IMR-90 (cell line): ENCODE measurements around the gene SMU1. TPM values are rescaled to one million over a fixed set of nuclear protein-coding genes. Genes with fewer than 3 reads are reported as not detected.

Experiments used
- ATAC-seq: fragments of 200-7000 bp; cut with Tn5 transposase; 2 replicates; pipeline ENCODE4 v1.9.1; 2020; ENCODE audit warnings: low read depth, mild to moderate bottlenecking, moderate library complexity
- BruUV-seq: library from RNA; stranded (reverse); fragments of 400-500 nt; replicated peaks from 2 replicates; lab custom pipeline; 2021; lab: Mats Ljungman, UMichigan
- CTCF ChIA-PET: fragments of 300-600 bp; formaldehyde crosslinking; extraction: SDS; loops from one replicate; lab custom pipeline; 2021; ENCODE audit warnings: antibody characterized with exemption; lab: Yijun Ruan, JAX
- POLR2A ChIA-PET: fragments of 300-600 bp; sonication (Branson Sonifier 250); formaldehyde crosslinking; loops from one replicate; lab custom pipeline; 2022; ENCODE audit warnings: antibody characterized with exemption; ENCODE audit not compliant: unreplicated experiment; lab: Charles Lee
- DNase-seq: peaks from one replicate; pipeline ENCODE4 v3.0.0; 2013
- H2AFZ ChIP-seq: replicated peaks from 2 replicates; pipeline ENCODE3; 2013; ENCODE audit warnings: low read length, mild to moderate bottlenecking; ENCODE audit not compliant: poor library complexity
- H2AK5ac ChIP-seq: 2 replicates; pipeline ENCODE4 v1.6.1; 2013; ENCODE audit warnings: low read depth, low read length, inconsistent platforms
- H2AK9ac ChIP-seq: replicated peaks from 2 replicates; pipeline ENCODE3; 2013; ENCODE audit warnings: mild to moderate bottlenecking, low read depth, low read length, moderate library complexity; ENCODE audit not compliant: poor library complexity
- H2BK120ac ChIP-seq: 2 replicates; pipeline ENCODE4 v1.6.1; 2013; ENCODE audit warnings: low read depth, low read length, inconsistent platforms
- H2BK15ac ChIP-seq: 3 replicates; pipeline ENCODE4 v1.6.1; 2013; ENCODE audit warnings: low read depth, low read length, inconsistent platforms
- H2BK20ac ChIP-seq: 2 replicates; pipeline ENCODE4 v1.6.1; 2013; ENCODE audit warnings: low read depth, mild to moderate bottlenecking, inconsistent platforms, low read length, moderate library complexity
- H2BK5ac ChIP-seq: 2 replicates; pipeline ENCODE4 v1.6.1; 2013; ENCODE audit warnings: mild to moderate bottlenecking, low read depth, low read length, inconsistent platforms; ENCODE audit not compliant: poor library complexity, severe bottlenecking
- H3K14ac ChIP-seq: replicated peaks from 2 replicates; pipeline ENCODE4 v1.6.1; 2013; ENCODE audit warnings: low read depth, low read length, inconsistent platforms
- H3K18ac ChIP-seq: 2 replicates; pipeline ENCODE4 v1.6.1; 2013; ENCODE audit warnings: low read depth, low read length, control low read depth
- H3K23ac ChIP-seq: 2 replicates; pipeline ENCODE4 v1.6.1; 2013; ENCODE audit warnings: low read depth, low read length, inconsistent platforms
- H3K27ac ChIP-seq: 2 replicates; pipeline ENCODE4 v1.5.1; 2013; ENCODE audit warnings: mild to moderate bottlenecking, control low read depth, low read length; ENCODE audit not compliant: insufficient read depth
- H3K27me3 ChIP-seq: 2 replicates; pipeline ENCODE4 v1.6.1; 2013; ENCODE audit warnings: low read length; ENCODE audit not compliant: control insufficient read depth, insufficient read depth
- H3K36me3 ChIP-seq: 2 replicates; pipeline ENCODE4 v1.6.1; 2013; ENCODE audit warnings: low read length, mixed read lengths; ENCODE audit not compliant: control insufficient read depth, insufficient read depth
- H3K4ac ChIP-seq: 2 replicates; pipeline ENCODE4 v1.6.1; 2013; ENCODE audit warnings: low read depth, low read length, inconsistent platforms
- H3K4me1 ChIP-seq: 2 replicates; pipeline ENCODE4 v1.6.1; 2013; ENCODE audit warnings: low read length, mixed read lengths; ENCODE audit not compliant: control insufficient read depth, insufficient read depth
- H3K4me2 ChIP-seq: 2 replicates; pipeline ENCODE4 v1.6.1; 2013; ENCODE audit warnings: low read depth, mild to moderate bottlenecking, control low read depth, low read length, moderate library complexity
- H3K4me3 ChIP-seq: 2 replicates; pipeline ENCODE4 v1.5.1; 2013; ENCODE audit warnings: low read depth, mild to moderate bottlenecking, control low read depth, low read length, moderate library complexity; ENCODE audit not compliant: insufficient read depth
- H3K56ac ChIP-seq: 2 replicates; pipeline ENCODE4 v1.6.1; 2013; ENCODE audit warnings: low read length, inconsistent platforms; ENCODE audit not compliant: insufficient read depth; ENCODE audit errors: extremely low read depth
- H3K79me1 ChIP-seq, 2 experiments: 2 replicates each; pipeline ENCODE4 v1.6.1; 2013; ENCODE audit warnings: low read length in 2 of 2, inconsistent platforms in 1 of 2, low read depth in 1 of 2
- H3K9ac ChIP-seq: 2 replicates; pipeline ENCODE4 v1.6.1; 2013; ENCODE audit warnings: low read depth, low read length, control low read depth
- H3K9me1 ChIP-seq: 2 replicates; pipeline ENCODE4 v1.6.1; 2013; ENCODE audit warnings: low read length, inconsistent platforms; ENCODE audit not compliant: insufficient read depth
- H3K9me3 ChIP-seq: 2 replicates; pipeline ENCODE4 v1.6.1; 2013; ENCODE audit warnings: low read length; ENCODE audit not compliant: control insufficient read depth, insufficient read depth
- H4K20me1 ChIP-seq: 2 replicates; pipeline ENCODE4 v1.6.1; 2013; ENCODE audit warnings: low read length, inconsistent platforms; ENCODE audit not compliant: insufficient read depth
- H4K5ac ChIP-seq: 2 replicates; pipeline ENCODE4 v1.6.1; 2013; ENCODE audit warnings: mild to moderate bottlenecking, low read depth, low read length, control low read depth
- H4K8ac ChIP-seq, 2 experiments: 2 replicates each; pipeline ENCODE4 v1.6.1; 2013; ENCODE audit warnings: low read depth in 2 of 2, low read length in 2 of 2, control low read depth in 1 of 2, inconsistent platforms in 1 of 2
- H4K91ac ChIP-seq: 2 replicates; pipeline ENCODE4 v1.6.1; 2013; ENCODE audit warnings: low read depth, low read length, inconsistent platforms; ENCODE audit not compliant: insufficient read depth
- NFE2L2 ChIP-seq: fragments of 150-350 bp; IDR thresholded peaks from 2 replicates; pipeline ENCODE4 v1.6.1; 2016; ENCODE audit warnings: low read depth, mild to moderate bottlenecking, low read length
- WGBS, 2 experiments: methylation state at CpG; one replicate each; pipeline versions ENCODE4 v1.1.5 to v1.1.7; 2013; ENCODE audit warnings: missing lambda C conversion rate in 2 of 2; ENCODE audit not compliant: insufficient read length in 1 of 2; ENCODE audit errors: extremely low coverage in 2 of 2; 5-methylcytosine and 5-hydroxymethylcytosine counted together
- dilution Hi-C: fragments of 300-500 bp; cut with HindIII; formaldehyde crosslinking; loops from one replicate; pipeline ENCODE4 v1.14.3; 2018; ENCODE audit warnings: low sequenced_read_pairs; ENCODE audit not compliant: unreplicated experiment
- in situ Hi-C: fragments of 300-500 bp; cut with MboI; formaldehyde crosslinking; loops from 3 replicates; pipeline ENCODE4 v1.14.3; 2019; ENCODE audit warnings: low sequenced_read_pairs, inconsistent platforms, mixed read lengths
- intact Hi-C: fragments of 100-400 bp; cut with micrococcal nuclease; formaldehyde crosslinking; loops from 2 replicates; pipeline ENCODE4 v1.10.0; 2022
- polyA plus RNA-seq, 3 experiments: library from polyadenylated mRNA; depleted of rRNA; stranded (reverse); fragments of >200 nt; gene quantifications; 2 replicates each; pipeline ENCODE4 v1.2.3, GENCODE V29; 2012; ENCODE audit warnings: low replicate concordance in 1 of 3
- total RNA-seq: library from RNA; depleted of rRNA; stranded (reverse); fragments of >200 nt; gene quantifications from 2 replicates; pipeline ENCODE4 v1.2.3, GENCODE V29; 2012

Gene SMU1
- total and polyA plus RNA-seq, 2 of the 4 experiments (the other 2 are of a cell fraction), result 11.1 to 36.0 TPM

GRCh38 chr9:33104401-33104800 lies 27.9 kb upstream of the SMU1 start:
- BruUV-seq, result no TSS peak
- dilution Hi-C loops (no loop called here), in situ Hi-C loops (no loop called here), intact Hi-C loops (no loop called here)
- no peak overlapping the region for H2AK9ac ChIP-seq
- H3K18ac ChIP-seq, result no peak overlapping the region
- H2BK20ac ChIP-seq, result no peak overlapping the region
- no peak for TF ChIP-seq NFE2L2
- no peak overlapping the region for H2AFZ ChIP-seq
- no peak overlapping the region for H4K91ac ChIP-seq
- no peak overlapping the region for H2BK120ac ChIP-seq
- no peak overlapping the region; the same call in 1 of the 2 replicates for H2AK5ac ChIP-seq
- no peak overlapping the region for H3K4me3 ChIP-seq
- no peak overlapping the region for H4K8ac ChIP-seq
- H3K9me3 ChIP-seq, result no peaks in the 10 kb centered on the region
- no peak overlapping the region for H3K4me2 ChIP-seq
- H2BK5ac ChIP-seq, result no peak overlapping the region
- H3K27me3 ChIP-seq, result no peaks in the 10 kb centered on the region
- H3K27ac ChIP-seq, result no peak overlapping the region
- H3K9me1 ChIP-seq, result peaks cover 29% of the 10 kb centered on the region
- ATAC-seq (no peak), DNase-seq (no peak)
- H3K36me3 ChIP-seq, result no peaks in the 10 kb centered on the region
- H3K4ac ChIP-seq, result no peak overlapping the region; the same call in 1 of the 2 replicates
- H3K56ac ChIP-seq, result no peak overlapping the region
- CTCF ChIA-PET, result no interaction called here
- H3K23ac ChIP-seq, result no peak overlapping the region
- H3K79me1 ChIP-seq, result peaks cover 0 to 12% of the 10 kb centered on the region in 2 experiments; a peak in 1 of 4 replicates
- 89% methylated on average over 5 of the region's 7 CpGs; no CpG with 5 or more reads in 1 of the 2 experiments for WGBS, 2 experiments
- H4K5ac ChIP-seq, result no peak overlapping the region
- H2BK15ac ChIP-seq, result no peak overlapping the region
- POLR2A ChIA-PET, result no interaction called here
- H3K14ac ChIP-seq, result no peak overlapping the region
- H4K20me1 ChIP-seq, result no peaks in the 10 kb centered on the region
- no peak overlapping the region for H3K9ac ChIP-seq
- peaks cover 26% of the 10 kb centered on the region for H3K4me1 ChIP-seq
